Measurements from ENCODE around the gene FITM2.

DNA sequence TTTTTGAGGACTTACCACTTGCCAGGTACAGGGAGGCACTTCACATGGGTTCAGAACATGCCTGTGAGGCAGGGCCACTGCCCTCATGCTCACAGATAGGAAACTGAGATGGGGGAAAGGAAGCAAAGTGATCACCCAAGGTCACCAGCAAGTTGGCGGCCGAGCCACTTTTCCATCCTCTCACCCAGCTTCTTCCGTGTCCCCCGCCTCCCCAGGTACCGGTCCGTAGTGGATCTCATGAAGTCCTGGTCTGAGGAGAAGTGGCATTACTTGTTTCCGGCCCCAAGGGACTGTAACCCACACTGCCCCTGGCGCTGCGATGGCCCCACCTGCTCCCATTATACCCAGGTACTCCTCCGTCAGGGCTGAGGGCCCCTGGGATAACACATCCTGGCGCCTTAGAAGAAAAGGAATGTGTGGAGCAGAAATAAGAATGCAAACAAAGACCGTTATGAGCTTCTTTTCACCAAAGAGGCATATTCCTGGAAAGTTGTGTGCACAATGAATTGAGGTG is 32.2 kb upstream of the FITM2 start:
- no peak for TF ChIP-seq POLR2A (IDR thresholded peaks at IDR 0.05; ENCODE audit: low read depth, low read length)
- TF ChIP-seq TAF1 (IDR thresholded peaks at IDR 0.05; ENCODE audit: borderline replicate concordance, low read depth, low read length) = no peak
- no peak for TF ChIP-seq POLR2AphosphoS5 (IDR thresholded peaks at IDR 0.05; ENCODE audit: low read depth, low read length)
